HG03095 (cell line): ENCODE measurements around the gene C16orf87.

ENCODE experiments used
- ATAC-seq: cut with Tn5 transposase; IDR thresholded peaks from one replicate; pipeline ENCODE4 v1.9.1; 2021; ENCODE audit warnings: moderate library complexity; ENCODE audit not compliant: unreplicated experiment

The C16orf87 gene

DNA sequence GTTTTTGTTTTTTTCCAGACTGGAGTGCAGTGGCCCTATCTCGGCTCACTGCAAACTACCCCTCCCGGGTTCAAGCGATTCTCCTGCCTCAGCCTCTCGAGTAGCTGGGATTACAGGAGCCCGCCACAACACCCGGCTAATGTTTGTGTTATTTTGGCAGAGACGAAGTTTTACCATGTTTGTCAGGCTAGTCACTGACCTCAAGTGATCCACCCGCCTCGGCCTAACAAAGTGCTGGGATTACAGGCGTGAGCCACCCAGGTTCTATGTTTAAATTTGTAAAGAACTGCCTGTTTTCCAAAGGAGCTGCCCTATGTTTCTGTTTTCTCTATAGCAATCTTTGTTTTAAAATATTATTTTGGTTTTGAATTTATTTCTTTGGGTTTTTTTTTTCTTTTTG is 13.8 kb upstream of the C16orf87 start:
- ATAC-seq, result no peak

GRCh38 chr16:46843898-46844642 is 13.1 kb upstream of the C16orf87 start:
- ATAC-seq, result no peak

DNA sequence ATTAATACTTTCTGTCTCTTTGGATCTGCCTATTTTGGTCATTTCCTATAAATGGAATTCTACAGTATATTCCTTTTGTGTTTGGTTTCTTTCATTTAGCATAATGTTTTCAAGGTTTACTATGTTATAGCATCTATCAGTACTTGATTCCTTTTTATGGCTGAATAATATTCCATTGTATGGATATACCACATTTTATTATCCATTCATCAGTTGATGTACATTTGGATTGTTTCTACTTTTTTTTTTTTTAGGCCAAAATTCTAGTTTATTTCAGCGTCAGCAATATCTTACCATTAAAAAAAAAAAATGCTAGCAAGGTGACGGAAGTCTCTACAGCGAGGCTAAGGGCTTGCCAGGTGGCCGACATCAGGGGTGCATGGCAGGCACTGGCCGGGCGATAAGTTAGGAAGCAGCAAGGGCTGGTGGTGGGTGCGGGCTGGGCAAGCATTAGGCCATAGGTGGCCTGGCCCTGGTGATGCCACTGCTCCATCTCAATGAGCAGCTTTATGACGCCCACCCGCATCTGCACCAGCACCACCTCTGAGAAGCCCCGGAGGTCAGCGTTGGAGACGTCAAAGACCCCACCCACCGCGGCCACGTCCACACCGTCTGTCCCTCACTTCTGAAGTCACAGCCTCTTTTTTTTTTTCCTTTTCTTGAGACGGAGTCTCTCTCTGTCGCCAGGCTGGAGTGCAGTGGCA is 11.4 kb upstream of the C16orf87 start:
- no peak for ATAC-seq

DNA sequence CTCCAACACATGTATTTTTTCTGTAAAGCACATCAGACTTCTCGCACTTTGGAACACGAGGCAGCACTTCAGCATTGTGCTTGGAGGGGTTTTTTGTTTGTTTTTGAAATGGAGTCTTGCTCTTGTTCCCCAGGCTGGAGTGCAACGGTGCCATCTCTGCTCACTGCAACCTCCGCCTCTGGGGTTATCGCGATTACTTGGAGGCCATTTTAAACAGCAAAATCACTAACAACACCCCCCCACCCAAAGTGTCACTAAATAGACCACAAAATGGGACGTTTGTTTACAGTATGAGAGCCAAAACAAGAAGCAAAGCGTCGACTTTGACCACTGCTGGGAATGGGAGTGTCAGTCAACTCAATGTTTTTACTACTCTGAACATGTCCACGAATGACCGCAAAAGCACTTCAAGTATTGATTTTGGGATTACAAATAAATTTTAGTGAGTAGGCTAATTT is 9.0 kb upstream of the C16orf87 start:
- ATAC-seq, result no peak

DNA sequence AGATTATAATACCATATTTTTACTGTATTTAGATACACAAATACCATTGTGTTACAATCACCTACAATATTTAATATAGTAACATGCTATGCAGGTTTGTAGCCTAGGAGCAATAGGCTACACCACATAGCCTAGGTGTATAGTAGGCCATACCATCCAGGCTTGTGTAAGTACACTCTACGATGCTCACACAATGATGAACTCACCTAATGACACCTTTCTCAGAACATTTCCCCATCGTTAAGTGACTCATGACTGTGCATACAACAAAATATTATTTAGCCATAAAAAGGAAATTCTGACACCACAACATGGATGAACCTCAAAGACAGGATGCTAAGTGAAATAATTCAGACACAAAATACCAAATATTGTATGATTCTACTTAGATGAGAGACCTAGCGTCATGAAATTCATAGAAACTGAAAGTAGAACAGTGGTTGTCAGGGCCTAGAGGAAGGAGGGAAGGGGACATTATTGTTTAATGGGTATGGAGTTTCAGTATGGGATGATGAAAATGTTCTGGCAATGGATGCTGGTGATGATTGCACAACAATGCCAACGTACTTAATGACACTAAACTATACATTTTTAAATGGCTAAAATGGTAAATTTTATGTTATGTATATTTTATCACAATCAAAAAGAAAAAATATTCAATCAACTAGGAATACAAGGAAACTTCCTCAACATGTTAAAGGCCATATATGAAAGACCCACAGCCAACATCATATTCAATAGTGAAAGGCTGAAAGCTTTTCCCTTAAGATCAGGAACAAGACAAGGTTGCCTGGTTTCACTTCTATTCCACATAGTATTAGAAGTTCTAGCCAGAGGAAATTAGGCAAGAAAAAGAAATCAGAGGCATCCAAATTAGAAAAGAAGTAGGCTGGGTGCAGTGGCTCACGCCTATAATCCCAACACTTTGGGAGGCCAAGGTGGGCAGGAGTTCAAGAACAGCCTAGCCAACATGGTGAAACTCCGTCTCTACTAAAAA is 5.9 kb upstream of the C16orf87 start:
- ATAC-seq, result no peak

DNA sequence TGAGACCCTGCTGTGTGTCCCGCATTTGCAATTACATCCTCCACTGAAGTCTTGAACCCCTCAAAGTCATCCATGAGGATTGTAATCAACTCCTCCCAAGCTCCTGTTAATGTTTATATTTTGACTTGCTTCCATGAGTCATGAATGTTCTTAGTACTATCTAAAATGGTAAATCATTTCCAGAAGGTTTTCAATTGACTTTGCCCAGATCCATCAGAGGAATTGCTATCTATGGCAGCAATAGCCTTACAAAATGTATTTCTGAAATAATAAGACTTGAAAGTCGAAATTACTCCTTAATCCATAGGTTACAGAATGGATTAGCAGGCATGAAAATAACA is 2.5 kb upstream of the C16orf87 start:
- ATAC-seq, result no peak

DNA sequence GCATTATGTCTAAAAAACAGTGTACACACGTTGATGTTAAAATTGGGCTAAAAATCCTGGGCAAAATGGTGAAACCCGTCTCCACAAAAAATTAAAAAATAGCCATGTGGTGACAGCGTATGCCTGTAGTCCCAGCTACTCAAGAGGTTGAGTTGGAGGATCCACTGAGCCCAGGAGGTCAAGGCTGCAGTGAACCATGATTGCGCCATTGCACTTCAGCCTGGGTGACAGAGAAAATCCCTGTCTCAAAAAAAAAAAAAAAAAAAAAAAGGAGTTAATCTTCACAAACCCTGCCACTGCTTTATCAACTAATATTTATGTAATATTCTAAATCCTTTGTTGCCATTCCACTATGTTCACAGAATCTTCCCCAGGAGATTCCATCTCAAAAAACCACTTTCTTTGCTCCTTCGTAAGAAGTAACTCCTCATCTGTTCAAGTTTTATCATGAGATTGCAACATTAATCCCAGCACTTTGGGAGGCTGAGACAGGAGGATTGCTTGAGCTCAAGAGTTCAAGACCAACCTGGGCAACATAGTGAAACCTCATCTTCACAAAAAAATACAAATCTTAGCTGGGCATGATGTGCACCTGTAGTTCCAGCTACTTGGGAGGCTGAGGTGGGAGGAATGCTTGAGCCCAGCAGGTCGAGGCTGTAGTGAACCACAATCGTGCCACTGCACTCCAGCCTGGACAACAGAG is 1.9 kb upstream of the C16orf87 start:
- ATAC-seq, result no peak

GRCh38 chr16:46830417-46830901 is 521 bp downstream of the C16orf87 start:
- peak; percentile 21 for ATAC-seq

DNA sequence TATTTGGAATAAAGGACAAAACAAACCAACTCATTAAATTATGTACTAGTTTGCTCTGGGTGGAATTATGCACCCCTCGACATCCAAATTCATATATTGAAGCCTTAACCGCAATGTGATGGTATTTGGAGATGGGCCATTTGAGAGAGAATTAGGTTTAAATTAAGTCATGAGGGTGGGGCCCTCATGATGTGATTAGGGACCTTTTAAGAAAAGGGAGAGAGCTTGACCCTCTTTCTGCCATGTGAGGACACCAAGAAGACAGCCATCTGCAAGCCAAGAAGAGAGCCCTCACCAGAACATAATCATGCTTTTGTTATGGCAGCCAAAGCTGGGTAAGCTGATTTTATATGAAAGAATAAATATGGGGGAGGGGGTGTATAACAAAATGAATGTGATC is 2.0 kb downstream of the C16orf87 start:
- no peak for ATAC-seq

DNA sequence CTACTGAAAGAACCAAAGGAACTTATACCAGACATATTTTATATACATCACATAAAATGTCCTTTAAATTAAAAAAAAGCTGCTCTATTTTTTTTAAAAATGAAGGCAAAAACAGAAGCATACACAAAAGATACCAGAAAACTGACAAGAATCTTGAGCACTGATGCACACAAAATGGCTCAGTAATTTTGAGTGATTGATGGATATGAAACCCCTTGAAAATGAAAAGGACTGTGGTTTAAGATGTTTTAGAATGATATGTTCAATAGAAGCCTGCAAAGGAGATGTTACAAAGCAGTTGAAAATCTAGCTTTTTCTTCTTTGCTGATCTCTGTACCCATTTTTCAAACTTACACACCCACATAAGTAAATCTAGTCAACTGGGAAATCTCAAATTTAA is 2.7 kb downstream of the C16orf87 start:
- ATAC-seq, result no peak

- ATAC-seq, result no peak
Observed at GRCh38 chr16:46826631-46827030, 4.3 kb downstream of the C16orf87 start.

- peak; percentile 87 for ATAC-seq
Observed at GRCh38 chr16:46822270-46822669, 8.7 kb downstream of the C16orf87 start.

GRCh38 chr16:46817961-46818360 is 13.0 kb downstream of the C16orf87 start:
- ATAC-seq, result no peak

DNA sequence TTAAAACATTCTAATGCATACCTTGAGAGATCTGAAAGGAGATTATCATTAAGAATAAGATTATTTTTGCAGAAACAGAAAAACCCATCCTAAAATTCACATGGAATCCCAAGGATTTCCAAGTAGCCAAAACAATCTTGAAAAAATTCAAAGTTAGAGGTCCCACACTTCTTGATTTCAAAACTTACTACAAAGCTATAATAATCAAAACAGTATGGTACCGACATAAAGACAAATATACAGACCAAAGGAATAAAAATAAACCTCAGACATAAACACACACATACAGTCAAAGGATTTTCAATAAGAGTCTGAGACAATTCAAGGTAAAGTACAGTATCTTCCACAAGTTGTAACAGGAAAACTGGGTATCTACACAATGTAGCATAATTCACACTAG is 16.2 kb downstream of the C16orf87 start:
- ATAC-seq, result no peak

GRCh38 chr16:46813611-46814010 is 17.4 kb downstream of the C16orf87 start:
- ATAC-seq, result no peak

GRCh38 chr16:46812781-46813540 is 18.0 kb downstream of the C16orf87 start:
- no peak for ATAC-seq

DNA sequence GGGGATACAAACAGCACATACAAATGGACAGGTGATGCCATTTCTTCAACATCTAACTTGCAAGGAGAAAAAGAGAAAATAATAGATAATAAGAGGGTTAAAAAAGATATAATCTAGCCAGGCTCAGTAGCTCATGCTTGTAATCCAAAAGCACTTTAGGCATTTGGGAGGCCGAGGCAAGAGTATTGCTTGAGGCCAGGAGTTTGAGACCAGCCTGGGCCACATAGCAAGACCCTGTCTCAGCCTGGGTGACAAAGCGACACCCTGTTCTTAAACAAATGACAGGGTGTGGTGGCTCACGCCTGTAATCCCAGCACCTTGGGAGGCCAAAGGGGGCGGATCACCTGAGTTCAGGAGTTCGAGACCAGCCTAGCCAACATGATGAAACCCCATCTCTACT is 19.3 kb downstream of the C16orf87 start:
- no peak for ATAC-seq

GRCh38 chr16:46808997-46809396 is 22.0 kb downstream of the C16orf87 start:
- peak; percentile 64 for ATAC-seq

DNA sequence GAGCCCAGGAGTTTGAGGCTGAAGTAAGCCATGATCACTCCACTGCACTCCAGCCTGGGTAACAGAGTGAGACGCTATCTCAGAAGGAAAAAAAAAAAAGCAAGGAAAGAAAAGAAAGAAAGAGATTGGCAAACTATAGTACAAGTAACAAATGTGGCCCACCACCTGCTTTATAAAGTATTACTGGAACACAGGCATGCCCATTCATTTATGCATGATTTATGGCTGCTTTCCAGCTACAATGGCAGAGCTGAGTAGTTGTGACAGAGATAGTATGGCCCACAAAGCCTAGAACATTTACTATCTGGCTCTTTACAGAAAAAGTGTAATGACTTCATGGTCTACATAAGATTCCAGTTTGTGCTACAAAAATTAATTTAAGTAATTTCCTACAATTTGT is 23.6 kb downstream of the C16orf87 start:
- ATAC-seq, result no peak

GRCh38 chr16:46803373-46803772 is 27.6 kb downstream of the C16orf87 start:
- ATAC-seq, result no peak
